H1 (cell line): ENCODE measurements around the gene KIAA0319L. TPM values are rescaled to one million over a fixed set of nuclear protein-coding genes. Genes with fewer than 3 reads are reported as not detected.

ENCODE experiments used
- CBX5 ChIP-seq: fragments of 300-800, 300-1000 bp; sonication (generic); IDR thresholded peaks from 2 replicates; pipeline ENCODE4 v1.7.1; 2016; ENCODE audit warnings: antibody characterized with exemption, low read length, low read depth
- NANOG ChIP-seq: IDR thresholded peaks from 2 replicates; pipeline ENCODE4 v1.6.1; 2011; ENCODE audit warnings: low read length, low read depth, mild to moderate bottlenecking, inconsistent platforms; ENCODE audit not compliant: insufficient read depth, poor library complexity, severe bottlenecking
- PHF8 ChIP-seq: fragments of 200-600 bp; sonication (generic); conservative IDR thresholded peaks from 2 replicates; pipeline ENCODE4 v1.7.1; 2012; ENCODE audit warnings: low read depth, mild to moderate bottlenecking, inconsistent platforms, low read length, moderate library complexity
- TBP ChIP-seq: IDR thresholded peaks from 2 replicates; pipeline ENCODE4 v1.6.1; 2011; ENCODE audit warnings: low read depth, low read length, improper control_type of control experiment
- ZNF274 ChIP-seq: IDR thresholded peaks from 2 replicates; pipeline ENCODE4 v1.7.0; 2012; ENCODE audit warnings: low read length, borderline replicate concordance; ENCODE audit errors: extremely low read depth
- polyA plus RNA-seq, 7 experiments: library from polyadenylated mRNA; depleted of rRNA in 3 of 7; stranded (reverse) in 5 of 7; unstranded in 2 of 7; fragments of >200 nt in 5 of 7; fragments of 200-250 nt in 2 of 7; gene quantifications; 1 replicate in 5 of 7; 2 replicates in 1 of 7; 4 replicates in 1 of 7; pipeline versions ENCODE4 v1.2.1 to v1.2.3, GENCODE V29; 2011 to 2013; ENCODE audit warnings: missing spikeins in 2 of 7, mixed read lengths in 2 of 7
- total RNA-seq: library from RNA; stranded (reverse); fragmentation: NEBNext Ultra II Directional; extraction: Animal tissue kit (Norgen Biotek cat#: 25700); gene quantifications from 2 replicates; pipeline ENCODE4 v1.2.1, GENCODE V29; 2021

KIAA0319L gene
- total and polyA plus RNA-seq, 2 of the 8 experiments (the other 6 are each of a cell fraction or from before 2014, with no cell fraction given) = 40.1 to 55.7 TPM

- TF ChIP-seq NANOG = no peak
- TF ChIP-seq CBX5 = no peak
- TF ChIP-seq PHF8 = no peak
- TF ChIP-seq TBP = no peak
- TF ChIP-seq ZNF274 = no peak
- TF ChIP-seq, all 59 proteins: peak for 0
Observed at GRCh38 chr1:35564884-35565741, 7.9 kb upstream of the KIAA0319L start (continued).
